Keratinocyte (primary cell): ENCODE results near the gene AOPEP.

Source experiments
- EZH2 ChIP-seq: IDR thresholded peaks from one replicate; pipeline ENCODE4 v1.6.1; 2012; ENCODE audit warnings: inconsistent platforms, mild to moderate bottlenecking, low read length, moderate library complexity
- TF ChIP-seq, protein P1 (sequence below), 3 experiments: IDR thresholded peaks in 1 of 3; conservative IDR thresholded peaks in 1 of 3; optimal IDR thresholded peaks in 1 of 3; 2 replicates in 2 of 3; 3 replicates in 1 of 3; pipeline versions ENCODE3 to v1.5.1; 2011; ENCODE audit warnings: low read length in 3 of 3, mild to moderate bottlenecking in 3 of 3, moderate library complexity in 2 of 3, control low read depth in 1 of 3, inconsistent platforms in 1 of 3; ENCODE audit not compliant: insufficient read depth in 2 of 3; ENCODE audit errors: extremely low read depth in 1 of 3

DNA sequence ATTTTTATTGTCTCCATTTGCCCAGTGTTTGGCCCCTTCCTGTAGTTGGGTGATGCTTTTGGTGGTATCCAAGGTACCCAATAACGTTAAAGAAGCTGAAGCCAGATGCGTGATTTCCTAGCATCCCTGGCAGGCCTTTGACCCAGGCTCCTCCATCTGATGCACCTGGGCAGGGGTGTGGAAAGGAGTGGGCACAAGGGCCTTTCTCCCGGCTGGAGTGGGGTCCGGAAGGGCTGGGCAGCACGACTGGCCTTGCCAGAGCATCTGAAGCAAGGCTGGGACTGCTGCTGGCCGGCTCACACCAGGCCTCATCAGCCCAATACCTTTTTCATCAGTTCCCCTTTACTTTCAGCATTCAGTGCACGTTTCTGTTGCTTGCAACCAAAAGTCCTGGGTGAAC is 370.8 kb downstream of the AOPEP start:
- TF ChIP-seq EZH2: no peak
- TF ChIP-seq, protein P1, sequence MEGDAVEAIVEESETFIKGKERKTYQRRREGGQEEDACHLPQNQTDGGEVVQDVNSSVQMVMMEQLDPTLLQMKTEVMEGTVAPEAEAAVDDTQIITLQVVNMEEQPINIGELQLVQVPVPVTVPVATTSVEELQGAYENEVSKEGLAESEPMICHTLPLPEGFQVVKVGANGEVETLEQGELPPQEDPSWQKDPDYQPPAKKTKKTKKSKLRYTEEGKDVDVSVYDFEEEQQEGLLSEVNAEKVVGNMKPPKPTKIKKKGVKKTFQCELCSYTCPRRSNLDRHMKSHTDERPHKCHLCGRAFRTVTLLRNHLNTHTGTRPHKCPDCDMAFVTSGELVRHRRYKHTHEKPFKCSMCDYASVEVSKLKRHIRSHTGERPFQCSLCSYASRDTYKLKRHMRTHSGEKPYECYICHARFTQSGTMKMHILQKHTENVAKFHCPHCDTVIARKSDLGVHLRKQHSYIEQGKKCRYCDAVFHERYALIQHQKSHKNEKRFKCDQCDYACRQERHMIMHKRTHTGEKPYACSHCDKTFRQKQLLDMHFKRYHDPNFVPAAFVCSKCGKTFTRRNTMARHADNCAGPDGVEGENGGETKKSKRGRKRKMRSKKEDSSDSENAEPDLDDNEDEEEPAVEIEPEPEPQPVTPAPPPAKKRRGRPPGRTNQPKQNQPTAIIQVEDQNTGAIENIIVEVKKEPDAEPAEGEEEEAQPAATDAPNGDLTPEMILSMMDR (optimal IDR thresholded peaks at IDR 0.05 in 1 of 3, IDR thresholded peaks at IDR 0.05 in 1 of 3, conservative IDR thresholded peaks at IDR 0.05 in 1 of 3; ENCODE audit: extremely low read depth in 1 of 3, insufficient read depth in 2 of 3, low read length in 3 of 3): no peak
